ENCODE results near the gene SLC34A2. TPM values are rescaled to one million over a fixed set of nuclear protein-coding genes. Genes with fewer than 3 reads are reported as not detected.
"Not testable (repeated sequence)": the region's sequence is repeated elsewhere in the genome, so short reads cannot be mapped to it uniquely, and the experiment has no call there.

SLC34A2 gene
- total RNA-seq = not detected

DNA sequence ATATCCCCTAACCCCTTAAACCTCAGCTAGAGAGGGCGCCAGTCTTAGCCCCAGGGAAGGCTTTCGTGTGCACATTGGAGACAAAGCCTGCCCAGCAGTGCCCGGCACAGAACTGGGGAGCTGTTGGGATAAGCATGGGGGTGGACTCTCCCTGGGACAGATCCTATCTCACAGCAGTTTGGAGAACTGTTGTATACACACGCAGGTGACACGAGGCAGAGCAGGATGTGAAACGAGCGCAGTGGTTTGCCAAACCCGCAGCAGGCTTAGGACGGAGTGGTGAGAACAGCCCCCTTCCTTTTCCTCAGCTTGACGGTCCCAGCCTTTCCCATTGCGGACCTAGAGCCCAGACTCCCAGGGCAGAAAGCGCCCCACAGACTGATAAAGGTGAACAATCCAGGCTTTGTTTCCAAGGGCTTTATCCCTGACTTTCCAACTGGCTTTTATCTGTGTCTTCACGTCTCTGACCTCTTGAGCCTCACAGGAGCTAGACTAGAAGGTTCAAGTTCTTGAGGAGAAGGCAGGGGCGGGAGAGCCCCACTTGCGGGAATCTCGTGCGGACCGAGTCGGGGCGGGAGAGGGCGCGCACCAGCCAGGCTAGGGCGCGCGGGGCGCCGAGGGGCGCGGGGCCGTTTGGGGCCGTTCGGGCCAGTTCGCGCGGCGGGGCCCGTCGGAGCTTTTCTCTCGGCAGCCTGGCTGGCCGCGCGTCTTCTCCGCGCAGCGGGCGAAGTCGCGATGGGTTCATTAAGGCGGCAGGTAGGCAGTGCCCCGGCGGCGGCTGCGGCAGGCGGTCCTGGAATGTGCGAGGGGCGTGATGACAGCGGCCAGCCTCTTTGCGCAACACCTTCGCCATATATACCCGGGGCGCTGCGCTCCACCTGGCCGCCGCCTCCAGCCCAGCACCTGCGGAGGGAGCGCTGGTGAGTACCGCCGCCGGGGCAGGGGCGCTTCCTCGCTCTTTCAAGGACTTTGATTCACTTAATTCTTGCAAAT lies at the start of gene SLC34A2:
SLC34A2 (plus strand) TSS at position 881 of the 993 bp plus-strand sequence. CDS start 6,650 bp downstream, outside the sequence.
- Mint-ChIP-seq H3K27ac (no peak within 1 kb of the TSS), H3K4me3 (no peak within 1 kb of the TSS), H3K4me1 (peaks cover 2% of the 10 kb centered on the region), H3K9me3 (ENCODE audit: low read depth) (no peaks in the 10 kb centered on the region), H3K27me3 (peaks cover 28% of the 10 kb centered on the region), H3K36me3 (ENCODE audit: low read depth) (no peaks in the 10 kb centered on the region)
- intact Hi-C loops (cut with DNase I, micrococcal nuclease) = no loop called here
- DNase-seq (peak; percentile 14), ATAC-seq (no peak)
- ChIA-PET CTCF (interaction anchor here (0.6 to 1.0 kb wide), 2 partner anchors 8 to 323 kb away, joined by 3 read pairs; no protein-coding TSS in a partner anchor), POLR2A (no interaction called here)

DNA sequence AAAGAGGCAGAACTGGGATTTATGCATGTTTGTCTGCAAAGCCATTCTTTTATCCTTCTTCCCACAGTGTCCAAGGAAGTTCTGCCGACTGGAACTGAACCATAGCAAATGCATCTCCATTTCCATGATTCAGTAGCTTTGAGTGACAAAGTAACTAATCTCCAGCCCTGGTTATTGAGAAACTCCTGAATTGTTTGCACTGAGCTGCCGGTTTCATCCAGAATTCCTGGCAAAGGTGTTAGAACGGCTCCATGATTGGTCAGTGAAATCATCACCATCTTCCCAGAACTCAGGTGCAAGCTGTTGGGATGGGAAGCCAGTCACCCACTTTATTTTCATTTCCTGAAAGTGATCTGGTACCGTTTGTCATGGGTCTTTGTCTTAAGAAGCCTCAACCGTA lies 47.0 kb upstream of the SLC34A2 start:
- DNase-seq = no peak
- Mint-ChIP-seq H3K4me3 (no peak overlapping the region), H3K27me3 (no peaks in the 10 kb centered on the region), H3K36me3 (ENCODE audit: low read depth) (no peaks in the 10 kb centered on the region), H3K9me3 (ENCODE audit: low read depth) (no peaks in the 10 kb centered on the region), H3K4me1 (no peaks in the 10 kb centered on the region), H3K27ac (no peak overlapping the region)
- intact Hi-C loops (cut with DNase I, micrococcal nuclease) = no loop called here
- POLR2A ChIA-PET = no interaction called here
- no peak for ATAC-seq
- CTCF ChIA-PET = no interaction called here

DNA sequence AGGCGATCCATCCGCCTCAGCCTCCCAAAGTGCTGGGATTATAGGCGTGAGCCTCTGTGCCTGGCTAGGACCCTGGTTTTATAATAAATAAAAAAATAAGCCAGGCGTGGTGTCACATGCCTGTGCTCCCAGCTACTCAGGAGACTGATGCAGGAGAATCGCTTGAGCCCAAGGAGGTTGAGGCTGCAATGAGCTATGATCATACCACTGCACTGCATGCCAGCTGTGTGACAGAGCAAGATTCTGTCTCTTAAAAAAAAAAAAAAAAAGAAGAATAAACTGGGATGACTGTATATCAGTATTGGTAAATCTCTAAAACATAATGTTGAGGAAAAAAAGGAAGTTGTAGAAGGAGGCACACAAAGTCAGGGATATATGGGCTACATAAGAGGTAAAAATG lies 45.7 kb upstream of the SLC34A2 start:
- ATAC-seq (no peak), DNase-seq (no peak)
- POLR2A ChIA-PET = no interaction called here
- Mint-ChIP-seq H3K27ac (no peak overlapping the region), H3K36me3 (ENCODE audit: low read depth) (no peaks in the 10 kb centered on the region), H3K4me3 (no peak overlapping the region), H3K9me3 (ENCODE audit: low read depth) (no peaks in the 10 kb centered on the region), H3K27me3 (no peaks in the 10 kb centered on the region), H3K4me1 (no peaks in the 10 kb centered on the region)
- intact Hi-C loops (cut with DNase I, micrococcal nuclease) = no loop called here
- CTCF ChIA-PET = no interaction called here

- POLR2A ChIA-PET; intact Hi-C loops (cut with DNase I, micrococcal nuclease); DNase-seq; ATAC-seq; H3K36me3 Mint-ChIP-seq (ENCODE audit: low read depth); CTCF ChIA-PET; H3K27me3 Mint-ChIP-seq; H3K9me3 Mint-ChIP-seq (ENCODE audit: low read depth); H3K27ac Mint-ChIP-seq; H3K4me1 Mint-ChIP-seq; H3K4me3 Mint-ChIP-seq: not testable (repeated sequence)
Observed at GRCh38 chr4:25613613-25614012, 42.0 kb upstream of the SLC34A2 start.

- H3K9me3 Mint-ChIP-seq (ENCODE audit: low read depth) = no peaks in the 10 kb centered on the region
- DNase-seq = no peak
- H3K4me1 Mint-ChIP-seq = no peaks in the 10 kb centered on the region
- no peak overlapping the region for H3K27ac Mint-ChIP-seq
- intact Hi-C loops (cut with DNase I, micrococcal nuclease) = no loop called here
- no peaks in the 10 kb centered on the region for H3K36me3 Mint-ChIP-seq (ENCODE audit: low read depth)
- H3K4me3 Mint-ChIP-seq = no peak overlapping the region
- POLR2A ChIA-PET = interaction anchor here (0.7 kb wide), 1 partner anchor 212 kb away, joined by 3 read pairs; no protein-coding TSS in a partner anchor
- H3K27me3 Mint-ChIP-seq = no peaks in the 10 kb centered on the region
- CTCF ChIA-PET = no interaction called here
- ATAC-seq = no peak
Observed at GRCh38 chr4:25614807-25615206, 40.8 kb upstream of the SLC34A2 start.

GRCh38 chr4:25621027-25621930 lies 34.4 kb upstream of the SLC34A2 start:
- Mint-ChIP-seq H3K27me3 (peaks cover 2% of the 10 kb centered on the region), H3K9me3 (ENCODE audit: low read depth) (no peaks in the 10 kb centered on the region), H3K27ac (no peak overlapping the region), H3K4me3 (no peak overlapping the region), H3K4me1 (peaks cover 2% of the 10 kb centered on the region), H3K36me3 (ENCODE audit: low read depth) (no peaks in the 10 kb centered on the region)
- DNase-seq (no peak), ATAC-seq (no peak)
- intact Hi-C loops (cut with DNase I, micrococcal nuclease) = loop anchor here in 1 of 2 experiments (10.0 kb wide), 1 partner anchor 64 kb away; no protein-coding TSS in a partner anchor
- ChIA-PET POLR2A (no interaction called here), CTCF (no interaction called here)

- DNase-seq = no peak
- Mint-ChIP-seq H3K9me3 (ENCODE audit: low read depth) (no peaks in the 10 kb centered on the region), H3K27me3 (peaks cover 2% of the 10 kb centered on the region), H3K4me1 (peaks cover 2% of the 10 kb centered on the region), H3K36me3 (ENCODE audit: low read depth) (no peaks in the 10 kb centered on the region), H3K4me3 (no peak overlapping the region), H3K27ac (no peak overlapping the region)
- ChIA-PET POLR2A (no interaction called here), CTCF (interaction anchor here (0.8 kb wide), 1 partner anchor 49 kb away, joined by 3 read pairs; no protein-coding TSS in a partner anchor)
- ATAC-seq = no peak
- intact Hi-C loops (cut with DNase I, micrococcal nuclease) = loop anchor here in 1 of 2 experiments (10.0 kb wide), 1 partner anchor 60 kb away; no protein-coding TSS in a partner anchor
Observed at GRCh38 chr4:25624616-25625015, 31.0 kb upstream of the SLC34A2 start.

- intact Hi-C loops (cut with DNase I, micrococcal nuclease) = loop anchor here in 1 of 2 experiments (10.0 kb wide), 1 partner anchor 56 kb away; no protein-coding TSS in a partner anchor
- Mint-ChIP-seq H3K9me3 (ENCODE audit: low read depth) (no peaks in the 10 kb centered on the region), H3K36me3 (ENCODE audit: low read depth) (no peaks in the 10 kb centered on the region), H3K4me1 (no peaks in the 10 kb centered on the region), H3K27ac (no peak overlapping the region), H3K27me3 (peaks cover 7% of the 10 kb centered on the region), H3K4me3 (no peak overlapping the region)
- ChIA-PET CTCF (no interaction called here), POLR2A (no interaction called here)
- no peak for ATAC-seq
- DNase-seq = no peak
Observed at GRCh38 chr4:25628451-25628850, 27.2 kb upstream of the SLC34A2 start.

DNA sequence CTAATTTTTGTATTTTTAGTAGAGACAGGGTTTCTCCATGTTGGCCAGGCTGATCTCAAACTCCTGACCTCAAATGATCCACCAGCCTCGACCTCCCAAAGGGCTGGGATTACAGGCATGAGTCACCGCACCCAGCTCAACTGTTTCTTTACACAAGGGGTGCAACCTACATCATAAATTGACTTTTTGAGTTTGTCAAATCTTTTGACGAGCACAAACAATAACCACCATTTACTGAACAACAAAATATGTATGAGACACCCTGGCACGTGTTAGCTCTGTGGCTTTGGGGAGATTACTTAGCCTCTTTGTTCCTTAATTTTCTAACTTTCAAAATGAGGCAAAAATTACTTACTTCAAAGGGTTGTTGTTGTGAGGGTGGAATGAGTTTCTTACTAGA lies 23.5 kb upstream of the SLC34A2 start:
- ATAC-seq (no peak), DNase-seq (no peak)
- H3K27ac Mint-ChIP-seq = no peak overlapping the region
- ChIA-PET POLR2A (no interaction called here), CTCF (interaction anchor here (0.8 kb wide), 1 partner anchor 320 kb away, joined by 3 read pairs; the partner anchor contains the start of gene ZCCHC4)
- H3K36me3 Mint-ChIP-seq (ENCODE audit: low read depth) = no peaks in the 10 kb centered on the region
- H3K4me1 Mint-ChIP-seq = no peaks in the 10 kb centered on the region
- peaks cover 4% of the 10 kb centered on the region for H3K27me3 Mint-ChIP-seq
- no peak overlapping the region for H3K4me3 Mint-ChIP-seq
- H3K9me3 Mint-ChIP-seq (ENCODE audit: low read depth) = no peaks in the 10 kb centered on the region
- intact Hi-C loops (cut with DNase I, micrococcal nuclease) = no loop called here

- ChIA-PET POLR2A (no interaction called here), CTCF (no interaction called here)
- H3K36me3 Mint-ChIP-seq (ENCODE audit: low read depth) = no peaks in the 10 kb centered on the region
- no peak overlapping the region for H3K27ac Mint-ChIP-seq
- peaks cover 4% of the 10 kb centered on the region for H3K27me3 Mint-ChIP-seq
- intact Hi-C loops (cut with DNase I, micrococcal nuclease) = no loop called here
- DNase-seq = no peak
- ATAC-seq = no peak
- H3K4me1 Mint-ChIP-seq = no peaks in the 10 kb centered on the region
- H3K4me3 Mint-ChIP-seq = no peak overlapping the region
- no peaks in the 10 kb centered on the region for H3K9me3 Mint-ChIP-seq (ENCODE audit: low read depth)
Observed at GRCh38 chr4:25633541-25633940, 22.1 kb upstream of the SLC34A2 start.

- Mint-ChIP-seq H3K4me1 (no peaks in the 10 kb centered on the region), H3K9me3 (ENCODE audit: low read depth) (no peaks in the 10 kb centered on the region), H3K27ac (no peak overlapping the region), H3K4me3 (no peak overlapping the region), H3K27me3 (peaks cover 4% of the 10 kb centered on the region), H3K36me3 (ENCODE audit: low read depth) (no peaks in the 10 kb centered on the region)
- CTCF ChIA-PET = no interaction called here
- intact Hi-C loops (cut with DNase I, micrococcal nuclease) = no loop called here
- POLR2A ChIA-PET = no interaction called here
- ATAC-seq (no peak), DNase-seq (no peak)
Observed at GRCh38 chr4:25635501-25635900, 20.1 kb upstream of the SLC34A2 start.

All from activated CD4-positive, alpha-beta T cell treated with anti-CD3 and anti-CD28 coated beads for 36 hours (primary cell).